HG03354 (cell line): Measurements from ENCODE around the gene ATF6.

Experiments used
- ATAC-seq: cut with Tn5 transposase; IDR thresholded peaks from one replicate; pipeline ENCODE4 v1.9.1; 2021; ENCODE audit warnings: mild to moderate bottlenecking; ENCODE audit not compliant: unreplicated experiment, poor library complexity, severe bottlenecking

The ATF6 gene

DNA sequence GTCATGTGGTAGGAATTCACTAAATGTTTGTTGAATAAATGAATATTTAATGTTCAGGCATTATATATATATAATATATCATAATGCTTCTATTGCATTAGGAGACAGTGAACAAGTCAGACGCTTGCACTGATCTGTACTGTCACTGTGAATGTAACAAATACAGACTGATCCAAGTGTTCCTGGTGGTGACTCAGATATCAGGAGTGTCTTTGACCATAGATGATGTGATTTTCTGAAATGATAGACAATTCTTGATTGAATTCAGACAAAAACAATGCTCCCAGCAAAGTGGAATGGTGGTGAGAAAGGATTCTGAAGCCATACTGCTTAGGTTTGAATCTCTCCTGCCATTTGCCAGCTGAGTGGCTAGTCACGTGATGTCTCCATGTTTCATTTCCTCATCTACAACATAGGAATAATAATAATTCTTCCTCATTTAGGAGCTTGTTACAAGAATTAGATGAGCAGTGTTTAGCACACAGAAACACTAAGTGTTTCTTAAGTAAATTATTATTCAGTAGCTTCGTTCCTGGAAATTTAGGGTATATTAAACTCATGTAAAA lies 186.6 kb downstream of the ATF6 start:
- no peak for ATAC-seq

DNA sequence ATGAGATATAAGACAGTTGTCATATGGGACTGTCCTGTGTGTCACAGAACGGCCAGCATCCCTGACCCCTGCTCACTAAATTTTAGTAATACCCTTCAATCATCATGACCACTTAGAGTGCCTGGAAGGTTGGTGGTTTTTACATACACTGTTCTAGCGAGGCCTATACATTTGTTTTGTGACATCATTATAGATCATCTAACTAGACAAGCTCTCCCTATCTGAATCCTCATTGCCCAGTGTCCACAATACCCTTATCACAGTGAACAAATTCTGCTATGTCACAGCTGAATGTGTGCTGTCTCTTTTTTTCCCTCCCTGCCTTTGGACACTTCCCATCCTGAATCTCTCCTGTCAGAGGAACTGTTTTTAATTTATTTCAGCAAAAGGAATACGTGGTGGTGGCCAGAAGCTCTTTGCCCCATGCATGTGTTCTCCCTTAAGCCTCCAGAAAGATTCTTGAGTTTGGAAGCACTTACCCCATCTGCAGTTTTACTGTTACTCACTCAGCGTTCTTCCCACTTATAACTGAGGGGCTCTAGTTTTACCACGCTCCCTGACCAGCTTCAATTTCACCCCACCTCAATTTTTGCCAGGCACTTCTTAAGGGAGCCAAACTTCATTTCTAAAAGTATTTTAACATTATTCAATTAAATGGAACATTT lies 187.3 kb downstream of the ATF6 start:
- ATAC-seq: no peak

DNA sequence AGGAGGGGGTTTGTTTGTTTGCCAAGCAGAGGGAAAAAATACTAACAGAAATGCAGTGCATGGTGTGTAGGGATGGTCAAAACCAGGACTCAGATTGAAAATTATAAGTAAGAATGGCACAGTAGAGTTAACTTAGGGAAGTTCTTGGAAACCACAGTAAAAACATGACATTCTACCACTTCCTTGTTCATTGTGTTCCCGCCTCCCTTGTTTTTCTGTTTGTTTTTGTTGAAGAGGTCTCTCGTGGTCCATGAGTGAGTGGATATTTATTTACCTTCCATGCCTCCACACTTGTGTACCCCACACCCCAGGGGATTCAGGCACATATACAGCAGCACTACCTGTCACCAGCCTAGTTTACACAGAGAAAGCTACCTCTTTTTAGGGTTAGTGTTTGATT lies 187.9 kb downstream of the ATF6 start:
- no peak for ATAC-seq

DNA sequence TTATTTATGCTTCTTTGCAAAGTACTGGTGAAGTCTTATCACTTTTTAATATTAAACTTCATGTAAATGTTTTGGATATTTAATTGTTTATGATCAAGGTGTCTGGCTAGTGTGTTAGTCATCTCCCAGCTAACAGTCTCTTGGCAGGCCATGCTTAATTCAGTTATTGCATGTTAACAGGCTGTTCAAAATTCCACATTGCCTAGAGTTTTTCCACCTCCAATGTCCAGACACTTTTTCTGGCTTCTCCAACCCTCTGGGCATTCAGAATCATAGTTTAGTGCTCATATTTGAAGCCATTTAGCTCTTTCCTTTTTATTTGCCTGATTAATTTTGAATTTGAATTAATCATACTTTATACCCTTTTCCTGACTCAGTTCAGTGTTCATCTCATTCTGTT lies 188.3 kb downstream of the ATF6 start:
- ATAC-seq: no peak

DNA sequence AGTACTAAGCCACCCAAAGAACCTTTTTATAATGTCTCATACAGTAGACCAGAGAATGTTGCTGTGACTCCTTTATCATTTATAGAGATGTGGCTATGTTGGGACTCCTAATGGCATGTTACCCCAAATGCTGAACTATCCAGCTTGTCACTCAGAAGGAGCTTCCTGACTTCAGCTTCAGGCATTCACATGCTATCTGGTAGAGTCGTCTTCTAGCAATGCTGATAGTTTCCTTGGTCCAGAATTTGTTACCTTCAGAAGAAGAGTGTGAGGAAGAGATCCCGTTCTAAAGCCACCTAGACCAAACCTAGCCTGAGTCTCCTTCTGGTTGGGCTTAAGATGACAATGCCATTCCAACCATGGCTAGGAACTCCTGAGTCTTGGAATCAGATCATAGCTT lies 189.5 kb downstream of the ATF6 start:
- no peak for ATAC-seq

DNA sequence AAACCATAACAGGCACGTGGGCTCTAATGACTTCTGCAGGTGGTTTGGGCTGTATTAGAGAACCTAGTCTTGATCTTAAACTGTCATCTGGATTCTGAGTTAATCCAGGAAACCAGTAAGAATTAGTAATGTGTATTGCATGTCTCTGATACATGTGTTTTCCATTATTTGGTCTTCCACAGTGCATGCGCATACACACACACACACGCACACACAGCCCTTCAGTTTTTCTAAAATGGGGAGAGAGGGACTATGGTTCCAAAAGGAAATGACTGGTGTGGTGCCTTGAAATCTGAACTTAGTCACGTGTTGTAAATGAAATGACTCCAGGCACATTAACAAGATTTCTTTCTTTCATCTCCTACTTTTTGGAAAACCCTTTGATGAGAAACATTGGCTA lies 190.0 kb downstream of the ATF6 start:
- ATAC-seq: no peak

DNA sequence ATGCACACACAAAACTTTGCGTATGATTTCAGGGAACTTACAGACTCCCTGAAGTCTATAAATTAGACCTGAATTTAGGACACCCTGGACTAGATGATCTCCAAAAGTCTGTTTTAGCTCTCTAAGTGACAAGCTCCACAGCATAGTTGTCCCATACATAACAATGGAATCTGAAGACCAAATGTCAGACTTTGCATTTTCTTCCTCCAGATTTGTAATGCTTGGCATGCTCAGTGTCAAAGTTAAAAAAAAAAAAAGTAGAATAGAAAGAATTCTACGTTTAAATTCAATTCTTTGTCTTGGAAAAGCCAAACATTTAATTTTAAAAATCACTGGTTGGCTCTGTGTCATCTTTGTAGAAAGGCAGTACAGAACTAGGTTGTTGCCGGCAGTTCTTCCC lies 190.8 kb downstream of the ATF6 start:
- ATAC-seq: no peak

DNA sequence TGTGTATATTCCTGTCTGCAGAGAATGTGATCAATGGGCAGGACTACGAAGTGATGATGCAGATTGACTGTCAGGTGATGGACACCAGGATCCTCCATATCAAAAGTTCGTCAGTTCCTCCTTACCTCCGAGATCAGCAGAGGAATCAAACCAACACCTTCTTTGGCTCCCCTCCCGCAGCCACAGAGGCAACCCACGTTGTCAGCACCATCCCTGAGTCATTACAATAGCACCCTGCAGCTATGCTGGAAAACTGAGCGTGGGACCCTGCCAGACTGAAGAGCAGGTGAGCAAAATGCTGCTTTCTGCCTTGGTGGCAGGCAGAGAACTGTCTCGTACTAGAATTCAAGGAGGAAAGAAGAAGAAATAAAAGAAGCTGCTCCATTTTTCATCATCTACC lies 192.3 kb downstream of the ATF6 start:
- ATAC-seq: no peak

DNA sequence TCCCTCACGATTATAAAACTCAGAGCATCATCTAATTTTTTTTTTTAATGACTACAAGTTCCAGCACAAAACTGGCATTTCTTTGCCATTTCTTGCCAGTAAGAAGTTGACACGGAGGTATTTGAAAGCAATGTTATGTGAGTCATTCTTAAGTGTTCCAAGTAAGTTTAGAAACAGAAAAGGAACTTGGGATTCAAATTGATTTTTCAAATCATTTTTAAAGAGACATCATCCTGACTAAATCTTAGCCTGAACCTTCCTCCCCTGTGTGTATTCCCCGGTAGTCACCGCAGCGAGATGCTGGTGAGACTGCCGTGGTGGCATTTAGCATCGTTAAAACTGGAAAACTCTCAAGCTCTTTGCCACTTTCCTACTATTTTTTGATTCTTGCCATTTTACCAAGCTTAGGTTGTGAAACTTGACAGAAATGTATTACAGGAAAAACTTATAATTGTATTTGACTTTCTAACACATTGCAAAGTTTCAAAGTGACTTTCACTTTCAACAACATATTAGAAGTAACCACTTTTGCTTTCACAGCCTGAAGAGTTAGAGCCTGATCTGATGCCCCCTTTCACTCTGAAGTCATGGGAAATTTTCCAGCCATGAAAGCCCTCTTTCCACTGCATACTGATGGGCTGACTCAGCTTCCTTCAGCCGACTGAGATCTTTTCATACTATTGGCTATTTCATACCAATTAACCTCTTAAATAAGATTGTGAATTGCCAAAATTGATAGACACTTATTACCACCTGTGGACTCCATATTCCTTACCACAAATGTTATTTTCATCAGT lies 196.2 kb downstream of the ATF6 start:
- ATAC-seq: peak; percentile 79

DNA sequence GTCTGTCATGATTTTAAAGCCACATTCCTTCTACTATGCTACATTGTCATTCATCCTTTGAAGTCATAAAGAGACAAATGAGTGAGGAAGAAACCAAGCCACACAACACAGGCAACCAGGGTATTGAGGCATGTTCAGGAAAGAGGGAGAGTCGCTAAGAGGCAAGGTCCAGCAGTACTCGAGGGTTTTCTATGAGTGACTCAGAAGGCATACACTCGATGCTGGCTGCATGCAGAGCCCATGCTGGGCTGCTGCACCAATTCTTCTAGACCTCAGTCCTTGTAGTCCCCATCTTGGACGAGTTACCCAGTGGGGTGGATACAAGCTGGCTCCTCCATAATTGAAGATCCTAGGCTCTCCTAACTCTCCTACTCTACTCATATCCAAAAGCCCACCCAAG lies 199.9 kb downstream of the ATF6 start:
- ATAC-seq: no peak

DNA sequence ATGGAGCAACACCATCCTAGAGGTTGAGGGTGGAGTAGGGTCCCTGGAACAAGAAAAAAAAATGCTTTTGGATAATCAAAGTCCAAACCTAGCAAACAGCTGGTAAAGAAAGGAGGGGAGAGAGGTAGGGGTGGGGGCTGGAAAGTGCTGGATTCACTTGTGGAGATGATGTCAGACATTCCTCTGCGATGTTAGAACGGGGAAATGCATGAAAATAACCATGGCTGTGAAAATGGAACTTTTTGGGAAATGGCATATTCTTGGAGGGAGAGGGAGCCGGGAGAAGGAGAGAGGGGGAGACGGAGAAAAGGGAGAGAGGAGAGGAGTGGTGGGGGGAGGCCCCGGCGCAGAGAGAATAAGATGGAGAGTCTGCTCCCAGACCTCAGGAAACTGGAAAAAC lies 203.9 kb downstream of the ATF6 start:
- no peak for ATAC-seq

DNA sequence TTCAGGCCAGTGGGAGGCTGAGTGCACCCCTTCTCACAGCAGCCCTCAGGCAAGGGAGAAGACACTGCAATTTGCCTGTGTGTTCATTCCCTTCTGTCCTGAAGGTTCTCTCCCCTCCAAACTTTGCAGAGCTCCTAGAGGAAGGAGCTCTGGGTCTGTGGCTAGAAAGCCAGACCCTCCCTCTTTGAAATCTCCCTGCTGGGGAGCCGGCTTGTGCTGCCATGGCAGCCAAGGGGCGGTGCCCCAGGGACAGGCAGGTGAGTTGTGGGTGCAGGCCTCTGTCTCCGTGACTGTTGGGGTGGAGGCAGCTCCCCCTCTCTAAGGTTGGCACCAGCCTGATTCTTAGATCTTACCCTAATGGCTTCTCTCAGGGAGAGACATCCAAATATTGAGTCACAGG lies 204.5 kb downstream of the ATF6 start:
- no peak for ATAC-seq

DNA sequence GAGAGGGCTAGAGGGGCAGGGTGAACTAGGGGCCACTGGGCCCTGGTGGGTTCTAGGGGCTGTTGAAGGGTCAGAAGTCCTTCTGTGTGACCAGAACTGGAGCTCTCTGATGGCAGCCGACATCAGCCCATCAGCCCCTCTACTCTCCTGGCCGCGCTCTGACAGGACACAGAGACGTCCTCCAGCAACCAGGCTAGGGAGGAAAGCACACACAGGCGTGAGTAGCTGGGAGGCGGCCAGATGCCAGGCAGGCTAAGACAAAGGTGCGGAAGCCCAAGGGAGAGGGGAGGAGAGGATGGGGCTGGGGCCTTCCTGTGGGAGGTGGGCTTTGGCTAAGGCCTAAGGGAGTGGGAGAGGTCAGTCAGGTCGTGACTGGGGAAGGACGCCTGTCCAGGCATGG lies 206.7 kb downstream of the ATF6 start:
- no peak for ATAC-seq

DNA sequence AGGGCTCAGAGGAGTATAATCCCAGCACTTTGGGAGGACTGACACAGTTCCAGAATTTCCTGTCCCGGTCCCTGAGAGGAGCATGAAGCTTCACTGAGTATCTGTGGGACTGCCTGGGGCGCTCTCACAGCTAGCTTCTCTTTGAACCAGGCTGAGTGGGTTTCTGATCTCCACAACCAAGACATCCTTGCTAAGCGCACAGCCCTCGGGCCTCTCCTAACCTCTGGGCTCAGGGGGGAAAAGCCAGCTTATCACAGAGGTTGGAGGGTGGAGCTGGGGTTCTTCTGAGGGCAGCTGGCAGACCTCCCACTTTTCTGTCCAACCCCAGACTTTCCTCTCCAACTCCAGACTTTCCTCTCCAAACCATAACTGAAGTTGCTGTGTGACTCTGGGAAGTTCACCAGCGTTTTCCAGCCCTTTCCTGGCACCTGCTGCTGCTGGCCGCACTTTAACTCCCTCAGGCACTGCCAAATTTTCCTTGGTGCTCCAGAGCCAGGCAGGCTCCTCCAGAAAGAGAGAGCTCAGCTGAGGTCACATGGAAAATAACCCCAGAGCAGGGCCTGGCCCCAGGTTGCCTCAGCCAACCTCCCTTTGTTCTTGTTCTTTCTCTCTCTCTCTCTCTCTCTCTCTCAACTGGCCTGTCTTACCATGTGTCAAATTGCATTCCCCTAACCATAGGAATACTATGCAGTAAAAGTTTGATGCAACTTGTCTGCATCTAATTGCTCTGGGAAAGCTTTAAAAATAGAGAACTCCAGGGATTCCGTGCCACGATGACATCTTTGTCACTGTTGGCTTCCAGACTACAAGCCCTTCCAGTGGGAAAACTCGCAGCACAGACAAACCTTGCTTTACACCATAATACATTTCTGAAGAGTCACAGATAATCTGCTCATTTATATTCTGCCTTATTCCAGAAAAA lies 208.1 kb downstream of the ATF6 start:
- ATAC-seq: no peak

DNA sequence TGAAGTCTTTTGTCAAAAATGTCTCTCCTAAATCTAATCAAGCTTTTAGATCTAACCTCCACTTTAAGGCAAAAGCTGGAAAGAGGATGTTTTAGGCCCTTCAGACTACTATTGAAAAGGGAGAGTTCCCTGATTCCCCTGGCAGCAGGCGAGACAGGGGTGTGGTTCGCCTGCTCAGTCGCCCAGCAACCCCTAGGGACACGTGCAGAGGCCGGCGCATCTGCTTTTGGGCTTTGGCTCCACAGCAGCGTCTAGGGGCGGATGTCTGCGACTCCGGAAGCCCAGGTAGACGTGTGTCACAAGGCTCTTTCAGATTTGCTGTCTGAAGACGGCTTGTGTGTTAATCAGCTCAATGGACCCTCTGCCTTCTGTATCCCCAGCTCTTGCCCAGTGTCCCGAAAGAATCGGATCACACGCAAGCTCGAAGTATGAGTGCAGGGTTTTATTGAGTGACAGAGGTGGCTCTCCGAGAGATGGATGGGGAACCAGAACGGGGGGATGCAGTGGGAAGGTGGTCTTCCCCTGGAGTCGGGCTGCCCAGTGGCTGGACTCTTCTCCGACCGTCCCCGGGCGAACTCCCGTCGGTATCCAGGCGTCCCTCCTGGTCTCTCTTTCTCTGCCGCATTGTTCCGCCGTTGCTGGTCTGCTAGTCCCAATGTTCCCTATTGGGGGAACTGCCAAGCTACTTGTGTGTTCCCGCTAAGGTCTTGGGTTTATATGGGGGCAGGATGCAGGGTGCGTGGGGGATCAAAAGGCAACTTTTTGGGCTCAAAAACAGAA lies 212.1 kb downstream of the ATF6 start:
- ATAC-seq: no peak

DNA sequence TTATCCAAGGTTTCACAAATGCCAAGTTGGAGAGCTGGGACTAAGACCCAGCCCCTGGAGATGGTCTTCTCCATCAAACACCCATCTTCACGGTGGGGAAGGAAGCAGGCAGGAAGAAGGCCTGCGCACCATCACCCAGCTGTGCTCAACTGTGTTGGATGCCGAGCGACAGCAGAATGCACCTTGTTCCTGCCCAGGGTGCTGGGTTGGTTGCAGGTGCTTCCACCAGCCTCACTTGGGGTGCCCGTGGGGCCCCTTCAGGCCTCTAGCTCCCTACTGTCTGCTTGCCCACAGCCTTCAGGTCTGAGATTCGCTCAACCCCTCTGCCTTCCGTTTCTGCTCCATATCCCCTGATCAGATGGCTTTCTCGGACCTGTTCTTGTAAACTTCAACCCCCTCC lies 215.0 kb downstream of the ATF6 start:
- no peak for ATAC-seq

DNA sequence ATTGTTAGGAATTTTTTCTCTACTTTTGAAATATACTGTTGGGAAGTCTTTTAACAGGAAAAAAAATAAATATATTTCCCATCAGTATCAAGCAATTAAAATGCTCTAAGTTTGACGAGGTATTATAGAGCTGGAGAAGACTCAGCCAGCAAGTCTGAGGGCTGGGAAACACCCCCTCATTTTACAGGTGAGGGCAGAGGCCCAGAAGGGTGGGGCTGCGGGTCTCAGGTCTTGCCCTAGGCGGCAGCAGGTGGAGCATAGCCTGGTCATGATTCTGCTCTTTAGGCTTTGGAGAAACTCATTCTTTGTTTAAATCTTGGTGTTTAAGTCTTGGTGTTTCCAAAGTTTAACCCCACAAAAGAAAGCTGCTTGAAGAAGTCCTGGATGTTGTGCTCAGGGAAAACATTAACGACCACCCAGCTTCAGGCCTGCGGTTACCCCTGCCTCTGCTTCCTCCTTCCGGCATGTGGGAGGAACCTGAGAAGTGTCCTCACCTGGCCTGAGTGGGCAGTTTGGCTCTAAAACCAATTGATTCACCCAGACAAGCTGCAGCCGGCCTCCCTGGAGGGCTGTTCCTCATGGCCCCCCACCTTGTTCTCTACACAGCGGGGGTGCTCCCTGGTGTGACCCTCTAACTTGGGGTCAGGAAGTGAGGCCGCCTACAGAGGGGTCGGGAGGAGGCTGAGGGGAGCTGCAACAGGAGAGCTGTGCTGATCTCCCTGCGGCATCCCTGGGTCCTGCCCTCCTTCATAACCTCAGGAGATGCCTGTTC lies 215.8 kb downstream of the ATF6 start:
- ATAC-seq: no peak

DNA sequence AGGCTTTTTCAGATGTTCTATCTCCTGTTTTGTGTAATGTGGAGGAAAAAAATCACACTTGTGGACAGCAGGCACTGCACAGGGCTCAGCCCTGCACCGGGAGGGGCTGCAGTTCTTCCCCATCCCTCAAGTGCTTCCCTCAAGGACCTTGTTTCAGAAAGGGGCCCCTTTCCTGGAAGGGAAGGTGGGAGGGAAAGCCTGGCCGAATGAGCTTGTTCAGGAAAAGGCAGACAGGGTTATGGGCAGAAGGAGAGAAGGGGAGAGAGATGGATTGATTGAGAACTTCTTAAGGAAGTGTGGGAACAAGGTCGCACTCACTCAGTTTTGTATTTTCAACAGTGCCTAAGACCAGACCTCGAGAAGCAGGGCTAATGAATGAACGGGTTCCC lies 216.4 kb downstream of the ATF6 start:
- no peak for ATAC-seq

DNA sequence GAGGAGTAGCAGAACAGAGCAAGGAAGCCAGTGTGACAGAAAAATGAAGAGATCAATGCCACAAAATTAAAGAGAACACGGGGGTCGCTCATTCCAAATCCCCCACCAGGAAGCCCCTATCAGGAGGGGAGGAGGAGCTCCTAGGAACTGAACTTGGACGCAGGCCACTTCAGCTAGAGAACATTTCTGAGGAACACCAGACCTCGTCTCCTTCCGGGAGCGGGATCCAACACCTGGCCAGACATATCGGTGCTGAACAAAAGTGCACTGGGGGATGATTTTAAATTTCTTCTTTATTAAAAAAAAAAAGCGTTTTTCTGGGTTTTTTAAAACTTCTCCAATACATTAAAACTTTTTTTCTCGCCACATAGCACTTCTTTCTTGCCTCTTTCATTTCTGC lies 216.8 kb downstream of the ATF6 start:
- ATAC-seq: no peak
